GM20431 (cell line): Measurements from ENCODE around the gene RAD50.
"Not testable (repeated sequence)": the region's sequence is repeated elsewhere in the genome, so short reads cannot be mapped to it uniquely, and the experiment has no call there.

Experiments used
- in situ Hi-C: fragments of 300-500 bp; cut with MseI, MboI; formaldehyde crosslinking; loops from one replicate; pipeline ENCODE4 v1.15.0; 2020; ENCODE audit warnings: low sequenced_read_pairs; ENCODE audit not compliant: unreplicated experiment

The RAD50 gene

GRCh38 chr5:132556153-132556762, 519 bp upstream of the RAD50 start:
- in situ Hi-C loops, result no loop called here

- in situ Hi-C loops, result no loop called here
These were observed 848 bp downstream of the RAD50 start for GRCh38 chr5:132557478-132558172.

GRCh38 chr5:132559383-132560060, 2.7 kb downstream of the RAD50 start:
- in situ Hi-C loops, result no loop called here

- in situ Hi-C loops, result no loop called here
These were observed 4.8 kb downstream of the RAD50 start for GRCh38 chr5:132561601-132562000.

- in situ Hi-C loops, result not testable (repeated sequence)
These were observed 7.8 kb downstream of the RAD50 start for GRCh38 chr5:132564555-132564954.

GRCh38 chr5:132566657-132567056, 9.9 kb downstream of the RAD50 start:
- in situ Hi-C loops, result no loop called here

- in situ Hi-C loops, result no loop called here
These were observed 19.3 kb downstream of the RAD50 start for GRCh38 chr5:132576123-132576522.

GRCh38 chr5:132584560-132584959, 27.8 kb downstream of the RAD50 start:
- in situ Hi-C loops, result not testable (repeated sequence)

- in situ Hi-C loops, result no loop called here
These were observed 29.3 kb downstream of the RAD50 start for GRCh38 chr5:132586063-132586462.

GRCh38 chr5:132589467-132589866, 32.7 kb downstream of the RAD50 start:
- in situ Hi-C loops, result no loop called here

GRCh38 chr5:132591145-132591544, 34.4 kb downstream of the RAD50 start:
- in situ Hi-C loops, result no loop called here

- in situ Hi-C loops, result no loop called here
These were observed 35.7 kb downstream of the RAD50 start for GRCh38 chr5:132592521-132592920.

GRCh38 chr5:132594170-132594569, 37.4 kb downstream of the RAD50 start:
- in situ Hi-C loops, result no loop called here

- in situ Hi-C loops, result no loop called here
These were observed 38.8 kb downstream of the RAD50 start for GRCh38 chr5:132595624-132596023.

- in situ Hi-C loops, result no loop called here
These were observed 44.4 kb downstream of the RAD50 start for GRCh38 chr5:132601071-132601728.

- in situ Hi-C loops, result no loop called here
These were observed 50.3 kb downstream of the RAD50 start for GRCh38 chr5:132607095-132607494.

GRCh38 chr5:132608107-132608506, 51.3 kb downstream of the RAD50 start:
- in situ Hi-C loops, result no loop called here

GRCh38 chr5:132611965-132612364, 55.2 kb downstream of the RAD50 start:
- in situ Hi-C loops, result no loop called here

- in situ Hi-C loops, result no loop called here
These were observed 56.1 kb downstream of the RAD50 start for GRCh38 chr5:132612846-132613245.

GRCh38 chr5:132621699-132622098, 64.9 kb downstream of the RAD50 start:
- in situ Hi-C loops, result no loop called here

GRCh38 chr5:132622608-132623007, 65.8 kb downstream of the RAD50 start:
- in situ Hi-C loops, result no loop called here
